MCF 10A (cell line): Measurements from ENCODE around the gene CCL24. TPM values are rescaled to one million over a fixed set of nuclear protein-coding genes. Genes with fewer than 3 reads are reported as not detected.
A peak's percentile ranks its signal among the peaks of the same experiment; 100 is the strongest.
"Not testable (repeated sequence)": the region's sequence is repeated elsewhere in the genome, so short reads cannot be mapped to it uniquely, and the experiment has no call there.

Experiments used
- BruUV-seq: library from RNA; stranded (reverse); fragments of 400-500 nt; replicated peaks from 2 replicates; lab custom pipeline; 2021; lab: Mats Ljungman, UMichigan
- CTCF ChIA-PET: fragments of 300-600 bp; sonication (Branson Sonifier 250); formaldehyde crosslinking; extraction: SDS; loops from one replicate; lab custom pipeline; 2021; ENCODE audit warnings: antibody characterized with exemption, inconsistent platforms; lab: Yijun Ruan, JAX
- POLR2A ChIA-PET: fragments of 300-600, 350-650 bp; sonication (Branson Sonifier 250); formaldehyde crosslinking; extraction: SDS; loops from one replicate; lab custom pipeline; 2020; ENCODE audit warnings: antibody characterized with exemption, inconsistent platforms; lab: Yijun Ruan, JAX
- DNase-seq: peaks from one replicate; pipeline ENCODE4 v3.0.0-alpha.2; 2018; ENCODE audit not compliant: unreplicated experiment
- H3K27ac Mint-ChIP-seq: one replicate; pipeline ENCODE4 v1.8.0; 2022; ENCODE audit warnings: mild to moderate bottlenecking, low read depth, mixed read lengths; ENCODE audit not compliant: unreplicated experiment
- H3K27me3 Mint-ChIP-seq: one replicate; pipeline ENCODE4 v1.8.0; 2022; ENCODE audit warnings: mixed read lengths; ENCODE audit not compliant: insufficient read depth, unreplicated experiment
- H3K36me3 Mint-ChIP-seq: one replicate; pipeline ENCODE4 v1.8.0; 2022; ENCODE audit warnings: mild to moderate bottlenecking, moderate library complexity, mixed read lengths; ENCODE audit not compliant: insufficient read depth, unreplicated experiment
- H3K4me1 Mint-ChIP-seq: one replicate; pipeline ENCODE4 v1.8.0; 2022; ENCODE audit warnings: mixed read lengths; ENCODE audit not compliant: insufficient read depth, unreplicated experiment
- H3K4me3 Mint-ChIP-seq: one replicate; pipeline ENCODE4 v1.8.0; 2022; ENCODE audit warnings: mild to moderate bottlenecking, moderate library complexity, mixed read lengths; ENCODE audit not compliant: unreplicated experiment
- H3K9me3 Mint-ChIP-seq: one replicate; pipeline ENCODE4 v1.8.0; 2022; ENCODE audit warnings: mixed read lengths; ENCODE audit not compliant: unreplicated experiment
- CTCF ChIP-seq: fragments of 200-600 bp; IDR thresholded peaks from one replicate; pipeline ENCODE4 v1.8.0; 2022; ENCODE audit warnings: antibody characterized with exemption, mild to moderate bottlenecking; ENCODE audit not compliant: unreplicated experiment
- intact Hi-C: fragments of 100-400 bp; cut with micrococcal nuclease; formaldehyde crosslinking; loops from 2 replicates; pipeline ENCODE4 v1.14.1; 2022
- total RNA-seq: library from RNA; stranded (reverse); gene quantifications from 2 replicates; pipeline ENCODE4 v1.2.3, GENCODE V29; 2022

The CCL24 gene
- total RNA-seq, 1 experiment from 2014 or later = not detected

GRCh38 chr7:75776295-75776971 lies 37.2 kb downstream of the CCL24 start:
- Mint-ChIP-seq H3K27me3 (peaks cover 26% of the 10 kb centered on the region), H3K4me1 (peaks cover 12% of the 10 kb centered on the region), H3K36me3 (no peaks in the 10 kb centered on the region), H3K27ac (no peak overlapping the region), H3K9me3 (no peaks in the 10 kb centered on the region), H3K4me3 (no peak overlapping the region)
- ChIA-PET POLR2A (interaction anchor here (1.1 kb wide), 1 partner anchor 138 kb away, joined by 3 read pairs; the partner anchor contains the start of gene POR), CTCF (interaction anchor here (0.9 to 1.3 kb wide), 2 partner anchors 14 to 244 kb away, joined by 4 read pairs; no protein-coding TSS in a partner anchor)
- peak; percentile 59 for DNase-seq
- peak; percentile 17 for TF ChIP-seq CTCF
- intact Hi-C loops = loop anchor here (1.0 to 10.0 kb wide), 3 partner anchors 68 to 356 kb away; no protein-coding TSS in a partner anchor
- BruUV-seq = no TSS peak

GRCh38 chr7:75773958-75774357 lies 39.6 kb downstream of the CCL24 start:
- H3K27ac Mint-ChIP-seq, H3K27me3 Mint-ChIP-seq, H3K36me3 Mint-ChIP-seq, BruUV-seq, H3K9me3 Mint-ChIP-seq, H3K4me3 Mint-ChIP-seq: not testable (repeated sequence)
- ChIA-PET POLR2A (interaction anchor here (0.7 kb wide), 2 partner anchors 13 to 296 kb away, joined by 3 read pairs; no protein-coding TSS in a partner anchor), CTCF (interaction anchor here (1.5 kb wide), 1 partner anchor 11 kb away, joined by 5 read pairs; no protein-coding TSS in a partner anchor)
- DNase-seq = peak; percentile 18
- intact Hi-C loops = loop anchor here (10.0 kb wide), 1 partner anchor 71 kb away; no protein-coding TSS in a partner anchor
- H3K4me1 Mint-ChIP-seq = peaks cover 11% of the 10 kb centered on the region

GRCh38 chr7:75772081-75773077 lies 41.2 kb downstream of the CCL24 start, which contains the start of gene CCL26:
TSS of gene CCL26 (minus strand) at chr7:75772211. CDS start at chr7:75772176, 35 bp downstream.
- CTCF ChIA-PET = interaction anchor here (1.0 kb wide), 1 partner anchor 10 kb away, joined by 5 read pairs; no protein-coding TSS in a partner anchor
- no TSS peak for BruUV-seq
- H3K27ac Mint-ChIP-seq = no peak within 1 kb of the TSS
- POLR2A ChIA-PET = no interaction called here
- no peak within 1 kb of the TSS for H3K4me3 Mint-ChIP-seq
- peak; percentile 51 for DNase-seq
- no peaks in the 10 kb centered on the region for H3K36me3 Mint-ChIP-seq
- peaks cover 11% of the 10 kb centered on the region for H3K4me1 Mint-ChIP-seq
- H3K9me3 Mint-ChIP-seq = no peaks in the 10 kb centered on the region
- TF ChIP-seq CTCF = no peak
- H3K27me3 Mint-ChIP-seq = no peaks in the 10 kb centered on the region
- intact Hi-C loops = loop anchor here (10.0 kb wide), 1 partner anchor 72 kb away; no protein-coding TSS in a partner anchor

- peak; percentile 33 for DNase-seq
- Mint-ChIP-seq H3K36me3 (no peaks in the 10 kb centered on the region), H3K4me1 (peaks cover 7% of the 10 kb centered on the region), H3K9me3 (no peaks in the 10 kb centered on the region), H3K27ac (no peak overlapping the region), H3K4me3 (no peak overlapping the region), H3K27me3 (no peaks in the 10 kb centered on the region)
- BruUV-seq = no TSS peak
- ChIA-PET POLR2A (interaction anchor here (0.9 kb wide), 1 partner anchor 144 kb away, joined by 3 read pairs; no protein-coding TSS in a partner anchor), CTCF (interaction anchor here (0.7 to 1.0 kb wide), 2 partner anchors 9 to 222 kb away, joined by 3 to 5 read pairs; no protein-coding TSS in a partner anchor)
- no peak for TF ChIP-seq CTCF
- intact Hi-C loops = loop anchor here (10.0 kb wide), 1 partner anchor 74 kb away; no protein-coding TSS in a partner anchor
Measured at GRCh38 chr7:75771224-75771623, 42.4 kb downstream of the CCL24 start.
